ENCODE results near the gene PERP. TPM values are rescaled to one million over a fixed set of nuclear protein-coding genes. Genes with fewer than 3 reads are reported as not detected.

Gene PERP
- total and polyA plus RNA-seq, 2 of the 8 experiments (the other 6 are each of a cell fraction or from before 2014, with no cell fraction given): 21.0 to 26.7 TPM

DNA sequence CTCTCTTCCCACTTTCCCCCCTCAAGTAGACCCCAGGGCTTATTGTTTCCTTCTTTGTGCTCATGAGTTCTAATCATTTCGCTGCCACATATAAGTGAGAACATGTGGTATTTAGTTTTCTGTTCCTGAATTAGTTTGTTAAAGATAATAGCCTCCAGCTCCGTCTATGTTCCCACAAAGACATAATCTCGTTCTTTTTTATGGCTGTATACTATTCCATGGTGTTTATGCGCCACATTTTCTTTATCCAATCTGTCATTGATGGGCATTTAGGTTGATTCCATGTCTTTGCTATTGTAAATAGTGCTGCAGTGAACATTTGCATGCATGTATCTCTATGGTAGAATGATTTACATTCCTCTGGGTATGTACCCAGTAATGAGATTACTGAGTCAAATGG is 16.9 kb upstream of the PERP start:
- no peak overlapping the region for H2AFZ ChIP-seq (ENCODE audit: low read length)
- H3K79me2 ChIP-seq (ENCODE audit: control insufficient read depth in 1 of 2, insufficient read depth in 2 of 2, low read length in 2 of 2): no peaks in the 10 kb centered on the region
- no peak overlapping the region for H3K18ac ChIP-seq (ENCODE audit: extremely low read depth, low read length)
- H3K4me3 ChIP-seq (ENCODE audit: extremely low read depth in 1 of 4, insufficient read depth in 2 of 4, low read depth in 3 of 4, low read length in 4 of 4): no peak overlapping the region
- CTCF ChIA-PET (ENCODE audit: partially characterized antibody): interaction anchor here (0.6 to 3.2 kb wide), 7 partner anchors 8 to 305 kb away, joined by 3 to 18 read pairs (median 3); no protein-coding TSS in a partner anchor
- FAIRE-seq (no peak), DNase-seq (ENCODE audit: low read depth in 1 of 2, low spot score in 2 of 2) (no peak)
- POLR2A ChIA-PET (ENCODE audit: partially characterized antibody): no interaction called here
- H3K27ac ChIP-seq (ENCODE audit: low read depth, low read length): no peak overlapping the region
- H3K14ac ChIP-seq (ENCODE audit: insufficient read length): no peak overlapping the region
- 0 out of 4 replicates have a peak, but pooled peaks cover 0 to under 1% of the 10 kb centered on the region in 2 experiments for H3K9me3 ChIP-seq (ENCODE audit: insufficient read depth in 2 of 2, low read depth in 1 of 2, low read length in 1 of 2)
- H3K23me2 ChIP-seq (ENCODE audit: low read depth, low read length): no peaks in the 10 kb centered on the region
- no peak overlapping the region for H3K23ac ChIP-seq (ENCODE audit: insufficient read length)
- no peaks in the 10 kb centered on the region for H3K36me3 ChIP-seq (ENCODE audit: control insufficient read depth in 2 of 4, insufficient read depth in 4 of 4, low read length in 3 of 4)
- no peaks in the 10 kb centered on the region for H3K79me1 ChIP-seq (ENCODE audit: low read depth, low read length)
- no peak overlapping the region for H3K9ac ChIP-seq (replicated peaks in 1 of 4; ENCODE audit: extremely low read depth in 1 of 4, low read depth in 3 of 4, low read length in 3 of 4)
- H2BK15ac ChIP-seq (ENCODE audit: low read length): no peak overlapping the region
- no peak overlapping the region for H3K56ac ChIP-seq (replicated peaks; ENCODE audit: insufficient read length, low read depth, low read length)
- H3K4me1 ChIP-seq (replicated peaks in 1 of 4; ENCODE audit: control insufficient read depth in 3 of 4, insufficient read depth in 4 of 4, low read length in 3 of 4): no peaks in the 10 kb centered on the region
- no peak overlapping the region for H3K4me2 ChIP-seq (ENCODE audit: insufficient read depth in 1 of 2, low read depth in 2 of 2, low read length in 2 of 2)
- no peak overlapping the region for H4K8ac ChIP-seq (ENCODE audit: extremely low read depth, insufficient read depth, low read length)
- H2BK20ac ChIP-seq (ENCODE audit: low read length): no peak overlapping the region
- no peak overlapping the region for H4K5ac ChIP-seq (ENCODE audit: insufficient read length, low read depth, low read length)
- H3K4ac ChIP-seq (replicated peaks; ENCODE audit: insufficient read length, low read depth, low read length): no peak overlapping the region
- H2AK5ac ChIP-seq (ENCODE audit: low read depth, low read length): no peak overlapping the region
- H2BK5ac ChIP-seq (ENCODE audit: low read depth, low read length): no peak overlapping the region
- no peak overlapping the region for H2BK12ac ChIP-seq (ENCODE audit: low read depth, low read length)
- peak; percentile 75; the same call in 1 of the 2 replicates for TF ChIP-seq KDM1A (IDR thresholded peaks at IDR 0.05; ENCODE audit: borderline replicate concordance, low read length)
- TF ChIP-seq EGR1 (IDR thresholded peaks at IDR 0.05; ENCODE audit: borderline replicate concordance, low read depth, low read length): no peak
- H2BK120ac ChIP-seq (replicated peaks; ENCODE audit: low read depth, low read length): no peak overlapping the region
- 88% methylated on average over 4 of the region's 4 CpGs; no CpG with 5 or more reads in 1 of the 2 experiments for WGBS, 2 experiments (ENCODE audit: extremely low coverage in 1 of 2, insufficient coverage in 1 of 2, insufficient read length in 1 of 2, insufficient replicate concordance in 2 of 2, low coverage in 1 of 2, low lambda C conversion rate in 2 of 2, missing lambda C conversion rate in 1 of 2)
- no peaks in the 10 kb centered on the region for H4K20me1 ChIP-seq (replicated peaks in 1 of 2; ENCODE audit: control insufficient read depth in 1 of 2, insufficient read depth in 2 of 2, low read length in 2 of 2)
- no peaks in the 10 kb centered on the region for H3K27me3 ChIP-seq (replicated peaks in 1 of 4; ENCODE audit: control insufficient read depth in 3 of 4, extremely low read depth in 1 of 4, insufficient read depth in 3 of 4, low read length in 3 of 4)
- H4K91ac ChIP-seq (replicated peaks; ENCODE audit: insufficient read length, low read length): no peak overlapping the region
